ENCODE measurements around the gene CLDN9. TPM values are rescaled to one million over a fixed set of nuclear protein-coding genes. Genes with fewer than 3 reads are reported as not detected.
A peak's percentile ranks its signal among the peaks of the same experiment; 100 is the strongest.

The CLDN9 gene
- total and polyA plus RNA-seq, 9 of the 15 experiments (the other 6 are each of a cell fraction or from before 2014, with no cell fraction given), result 0.12 to 0.44 (median 0.22) TPM; not detected in 4

- H3K4me1 ChIP-seq (replicated peaks in 1 of 2; ENCODE audit: control insufficient read depth in 2 of 2, insufficient read depth in 2 of 2, low read length in 2 of 2), result peaks cover 19 to 71% of the 10 kb centered on the region in 2 experiments
- intact Hi-C loops (cut with micrococcal nuclease), result no loop called here
- peaks cover 7% of the 10 kb centered on the region for H3K79me2 ChIP-seq (ENCODE audit: control insufficient read depth, insufficient read depth, low read length)
- DNase-seq (ENCODE audit: extremely low read depth in 1 of 4, low spot score in 3 of 4), result no peak
- CTCF ChIA-PET (ENCODE audit: low intra/inter-chr PET ratio), result no interaction called here
- in situ Hi-C loops (cut with MboI), result no loop called here
- no peaks in the 10 kb centered on the region for H3K27me3 ChIP-seq (ENCODE audit: control insufficient read depth in 2 of 2, insufficient read depth in 2 of 2, low read length in 2 of 2)
- no peaks in the 10 kb centered on the region for H3K9me3 ChIP-seq (replicated peaks; ENCODE audit: control insufficient read depth, insufficient read depth, low read depth, low read length)
- no TSS peak for BruUV-seq (replicated peaks)
- no peak overlapping the region for H2AFZ ChIP-seq (ENCODE audit: low read depth, low read length)
- peak overlapping the region in 1 of 2 experiments; percentile 23; a peak in 2 of 4 replicates for H3K9ac ChIP-seq (ENCODE audit: insufficient read depth in 1 of 2, low read depth in 2 of 2, low read length in 2 of 2)
- TF ChIP-seq SREBF1 (IDR thresholded peaks at IDR 0.05; ENCODE audit: borderline replicate concordance, low read depth, low read length), result no peak
- TF ChIP-seq SAP30 (IDR thresholded peaks at IDR 0.05; ENCODE audit: borderline replicate concordance, insufficient read depth, low read depth, low read length, poor library complexity, severe bottlenecking), result no peak
- WGBS (ENCODE audit: insufficient coverage, low coverage, missing lambda C conversion rate), result 84% methylated on average over 8 of the region's 9 CpGs
- no peak overlapping the region for H3K4me2 ChIP-seq (ENCODE audit: insufficient read depth, low read length)
- no peak for FAIRE-seq
- ATAC-seq, result no peak
- no peak overlapping the region for H3K27ac ChIP-seq (ENCODE audit: extremely low read depth, low read depth, low read length)
- no peaks in the 10 kb centered on the region for H3K9me1 ChIP-seq (ENCODE audit: control insufficient read depth, insufficient read depth, low read length)
- H4K20me1 ChIP-seq (replicated peaks; ENCODE audit: control insufficient read depth, insufficient read depth, low read length), result no peaks in the 10 kb centered on the region
- H3K36me3 ChIP-seq (ENCODE audit: control insufficient read depth, insufficient read depth, low read length), result no peaks in the 10 kb centered on the region
- POLR2A ChIA-PET, result interaction anchor here (1.0 to 1.2 kb wide), 2 partner anchors 15 to 140 kb away, joined by 3 to 5 read pairs; no protein-coding TSS in a partner anchor
- no peak overlapping the region for H3K4me3 ChIP-seq
These were observed 27.3 kb upstream of the CLDN9 start for GRCh38 chr16:2985462-2985861.

- intact Hi-C loops (cut with micrococcal nuclease), result no loop called here
- peak overlapping the region in 1 of 2 experiments; percentile 23; a peak in 2 of 4 replicates for H3K9ac ChIP-seq (ENCODE audit: insufficient read depth in 1 of 2, low read depth in 2 of 2, low read length in 2 of 2)
These were observed 26.8 kb upstream of the CLDN9 start for GRCh38 chr16:2985893-2986355.

More at GRCh38 chr16:2985893-2986355, 26.8 kb upstream of the CLDN9 start:
- Histone ChIP-seq H3K36me3 (ENCODE audit: control insufficient read depth, insufficient read depth, low read length) (no peaks in the 10 kb centered on the region), H3K79me2 (ENCODE audit: control insufficient read depth, insufficient read depth, low read length) (peaks cover 2% of the 10 kb centered on the region; the same call in 2 of the 3 replicates), H3K4me3 (no peak overlapping the region), H3K9me3 (replicated peaks; ENCODE audit: control insufficient read depth, insufficient read depth, low read depth, low read length) (no peaks in the 10 kb centered on the region), H4K20me1 (replicated peaks; ENCODE audit: control insufficient read depth, insufficient read depth, low read length) (no peaks in the 10 kb centered on the region), H2AFZ (ENCODE audit: low read depth, low read length) (no peak overlapping the region), H3K27me3 (ENCODE audit: control insufficient read depth in 2 of 2, insufficient read depth in 2 of 2, low read length in 2 of 2) (no peaks in the 10 kb centered on the region), H3K4me1 (replicated peaks in 1 of 2; ENCODE audit: control insufficient read depth in 2 of 2, insufficient read depth in 2 of 2, low read length in 2 of 2) (peaks cover 19 to 71% of the 10 kb centered on the region in 2 experiments), H3K9me1 (ENCODE audit: control insufficient read depth, insufficient read depth, low read length) (no peaks in the 10 kb centered on the region), H3K27ac (ENCODE audit: extremely low read depth, low read depth, low read length) (no peak overlapping the region), H3K4me2 (ENCODE audit: insufficient read depth, low read length) (no peak overlapping the region)
- ChIA-PET CTCF (ENCODE audit: low intra/inter-chr PET ratio) (no interaction called here), POLR2A (interaction anchor here (1.0 kb wide), 1 partner anchor 14 kb away, joined by 3 read pairs; no protein-coding TSS in a partner anchor)
- FAIRE-seq, result no peak
- TF ChIP-seq ZKSCAN1 (IDR thresholded peaks at IDR 0.05; ENCODE audit: low read depth, low read length) (0 out of 2 replicates have a peak, but pooled peaks have one; percentile 51), ZNF79 (CRISPR knock-in tag; IDR thresholded peaks at IDR 0.05; ENCODE audit: low read depth) (no peak)
- 65% methylated on average over 15 of the region's 15 CpGs for WGBS (ENCODE audit: insufficient coverage, low coverage, missing lambda C conversion rate)
- in situ Hi-C loops (cut with MboI), result no loop called here
- no TSS peak for BruUV-seq (replicated peaks)
- no peak for DNase-seq (ENCODE audit: extremely low read depth in 1 of 4, low spot score in 3 of 4)
- ATAC-seq, result no peak
